Measurements from ENCODE around the gene U2AF2. TPM values are rescaled to one million over a fixed set of nuclear protein-coding genes. Genes with fewer than 3 reads are reported as not detected.
A peak's percentile ranks its signal among the peaks of the same experiment; 100 is the strongest.

U2AF2 gene
- total and polyA plus RNA-seq, 8 donors = 123 to 213 (median 170) TPM

GRCh38 chr19:55670280-55671053, 15.6 kb downstream of the U2AF2 start:
- Histone ChIP-seq H3K4me3 (no peak overlapping the region), H3K36me3 (peaks cover 0 to 89% of the 10 kb centered on the region in 2 donors), H3K27ac (no peak overlapping the region), H3K27me3 (no peaks in the 10 kb centered on the region), H3K4me1 (peaks cover 0 to 11% of the 10 kb centered on the region in 2 donors), H3K9me3 (no peaks in the 10 kb centered on the region)
- TF ChIP-seq CTCF (IDR thresholded peaks at IDR 0.05) = no peak
- ATAC-seq (no peak), DNase-seq (peak in 2 of 4 donors; percentile 64 to 92)
- intact Hi-C loops (cut with DNase I) = no loop called here

GRCh38 chr19:55671054-55671378, 16.2 kb downstream of the U2AF2 start:
- intact Hi-C loops (cut with DNase I) = no loop called here
- H3K9me3 ChIP-seq = no peaks in the 10 kb centered on the region
- H3K36me3 ChIP-seq = peaks cover 0 to 84% of the 10 kb centered on the region in 2 donors
- no peak overlapping the region for H3K27ac ChIP-seq
- no peak for ATAC-seq
- peaks cover 2 to 16% of the 10 kb centered on the region in 2 donors for H3K4me1 ChIP-seq
- H3K4me3 ChIP-seq = no peak overlapping the region
- no peak for TF ChIP-seq CTCF (IDR thresholded peaks at IDR 0.05)
- H3K27me3 ChIP-seq = no peaks in the 10 kb centered on the region
- DNase-seq = no peak

GRCh38 chr19:55672418-55672817, 17.6 kb downstream of the U2AF2 start:
- H3K36me3 ChIP-seq = peaks cover 0 to 70% of the 10 kb centered on the region in 2 donors
- no peaks in the 10 kb centered on the region for H3K9me3 ChIP-seq
- TF ChIP-seq CTCF (IDR thresholded peaks at IDR 0.05) = no peak
- DNase-seq (no peak), ATAC-seq (no peak)
- H3K4me3 ChIP-seq = no peak overlapping the region
- intact Hi-C loops (cut with DNase I) = no loop called here
- H3K27me3 ChIP-seq = no peaks in the 10 kb centered on the region
- H3K4me1 ChIP-seq = peaks cover 16 to 30% of the 10 kb centered on the region in 2 donors
- no peak overlapping the region for H3K27ac ChIP-seq

GRCh38 chr19:55673465-55673864, 18.6 kb downstream of the U2AF2 start:
- ATAC-seq (no peak), DNase-seq (peak in 1 of 4 donors; percentile 70)
- Histone ChIP-seq H3K4me1 (peaks cover 17 to 40% of the 10 kb centered on the region in 2 donors), H3K27me3 (no peaks in the 10 kb centered on the region), H3K27ac (no peak overlapping the region), H3K9me3 (no peaks in the 10 kb centered on the region), H3K36me3 (peaks cover 0 to 66% of the 10 kb centered on the region in 2 donors), H3K4me3 (no peak overlapping the region)
- intact Hi-C loops (cut with DNase I) = no loop called here
- TF ChIP-seq CTCF (IDR thresholded peaks at IDR 0.05) = no peak

GRCh38 chr19:55673889-55674288, 19.1 kb downstream of the U2AF2 start:
- H3K36me3 ChIP-seq = peaks cover 0 to 66% of the 10 kb centered on the region in 2 donors

More at GRCh38 chr19:55673889-55674288, 19.1 kb downstream of the U2AF2 start:
- Histone ChIP-seq H3K27ac (no peak overlapping the region), H3K27me3 (no peaks in the 10 kb centered on the region), H3K9me3 (no peaks in the 10 kb centered on the region), H3K4me1 (peaks cover 17 to 45% of the 10 kb centered on the region in 2 donors), H3K4me3 (no peak overlapping the region)
- TF ChIP-seq CTCF (IDR thresholded peaks at IDR 0.05) = no peak
- intact Hi-C loops (cut with DNase I) = no loop called here
- ATAC-seq (no peak), DNase-seq (peak in 1 of 4 donors; percentile 35)
